ENCODE data around the gene CUL5.

GRCh38 chr11:108154591-108154990, 145.9 kb downstream of the CUL5 start:
- TF ChIP-seq POLR2AphosphoS5 (IDR thresholded peaks at IDR 0.05; ENCODE audit: borderline replicate concordance, low read depth, low read length) (no peak), EZH2 (IDR thresholded peaks at IDR 0.05) (no peak), FOXP2 (optimal IDR thresholded peaks at IDR 0.05; ENCODE audit: control extremely low read depth, extremely low read length, insufficient read depth) (no peak)

Measured in SK-N-MC (cell line).